Natural killer cell (primary cell): Measurements from ENCODE around the gene MXD1. TPM values are rescaled to one million over a fixed set of nuclear protein-coding genes. Genes with fewer than 3 reads are reported as not detected.

Experiments used
- ATAC-seq, 3 donors: fragments of 150-1000 bp in 2 of 3; fragments of 200-7000 bp in 1 of 3; cut with Tn5 transposase; 1 replicate in 1 of 3; 2 replicates in 2 of 3; pipeline ENCODE4 v1.10.0; 2021; ENCODE audit warnings: mild to moderate bottlenecking in 2 of 3, moderate library complexity in 2 of 3
- DNase-seq, 2 donors: peaks; one replicate each; pipeline versions ENCODE4 v3.0.0 to v3.0.0-alpha.2; 2013 to 2021; ENCODE audit warnings: mixed read lengths in 1 of 2
- H3K27ac ChIP-seq: one replicate; pipeline ENCODE4 v1.5.1; 2013; ENCODE audit warnings: mild to moderate bottlenecking, low read length
- H3K27me3 ChIP-seq: one replicate; pipeline ENCODE4 v1.6.1; 2013; ENCODE audit warnings: low read length; ENCODE audit not compliant: control insufficient read depth, insufficient read depth
- H3K36me3 ChIP-seq: one replicate; pipeline ENCODE4 v1.6.1; 2013; ENCODE audit warnings: low read length; ENCODE audit not compliant: control insufficient read depth, insufficient read depth
- H3K4me1 ChIP-seq: one replicate; pipeline ENCODE4 v1.6.1; 2013; ENCODE audit warnings: low read length; ENCODE audit not compliant: control insufficient read depth, insufficient read depth
- H3K4me3 ChIP-seq: one replicate; pipeline ENCODE4 v1.5.1; 2013; ENCODE audit warnings: low read length
- H3K9me3 ChIP-seq: one replicate; pipeline ENCODE4 v1.6.1; 2013; ENCODE audit warnings: low read length; ENCODE audit not compliant: control insufficient read depth, insufficient read depth
- H3K27ac Mint-ChIP-seq, 2 donors: one replicate each; pipeline ENCODE4 v1.8.0; 2022; ENCODE audit warnings: mild to moderate bottlenecking in 2 of 2, mixed read lengths in 2 of 2, moderate library complexity in 1 of 2
- H3K27me3 Mint-ChIP-seq, 2 donors: one replicate each; pipeline ENCODE4 v1.8.0; 2022; ENCODE audit warnings: low read depth in 2 of 2, mixed read lengths in 2 of 2
- H3K36me3 Mint-ChIP-seq: one replicate; pipeline ENCODE4 v1.8.0; 2022; ENCODE audit warnings: mixed read lengths
- H3K4me1 Mint-ChIP-seq, 2 donors: one replicate each; pipeline ENCODE4 v1.8.0; 2022; ENCODE audit warnings: mixed read lengths in 2 of 2
- H3K4me3 Mint-ChIP-seq: one replicate; pipeline ENCODE4 v1.8.0; 2022; ENCODE audit warnings: mild to moderate bottlenecking, moderate library complexity, mixed read lengths
- H3K9me3 Mint-ChIP-seq, 2 donors: one replicate each; pipeline ENCODE4 v1.8.0; 2022; ENCODE audit warnings: mixed read lengths in 2 of 2
- WGBS: methylation state at CpG from one replicate; pipeline ENCODE4 v1.1.7; 2013; ENCODE audit warnings: missing lambda C conversion rate; ENCODE audit not compliant: insufficient coverage; 5-methylcytosine and 5-hydroxymethylcytosine counted together
- intact Hi-C: fragments of 100-400 bp; cut with micrococcal nuclease; formaldehyde crosslinking; loops from one replicate; pipeline ENCODE4 v1.14.2; 2022
- total RNA-seq, 4 donors: library from RNA; stranded (reverse); fragments of 120-200 nt in 1 of 4; gene quantifications; one replicate each; pipeline versions ENCODE4 v1.2.3 to v1.2.4, GENCODE V29; 2013 to 2022
- TF ChIP-seq, protein P1 (sequence below): fragments of 200-600 bp; IDR thresholded peaks from one replicate; pipeline ENCODE4 v1.8.0; 2022; ENCODE audit warnings: antibody characterized with exemption

The MXD1 gene
- total RNA-seq, 3 donors from 2014 or later (not counting 1 experiment from before 2014, with no cell fraction given), result 63.0 to 165 (median 112) TPM

DNA sequence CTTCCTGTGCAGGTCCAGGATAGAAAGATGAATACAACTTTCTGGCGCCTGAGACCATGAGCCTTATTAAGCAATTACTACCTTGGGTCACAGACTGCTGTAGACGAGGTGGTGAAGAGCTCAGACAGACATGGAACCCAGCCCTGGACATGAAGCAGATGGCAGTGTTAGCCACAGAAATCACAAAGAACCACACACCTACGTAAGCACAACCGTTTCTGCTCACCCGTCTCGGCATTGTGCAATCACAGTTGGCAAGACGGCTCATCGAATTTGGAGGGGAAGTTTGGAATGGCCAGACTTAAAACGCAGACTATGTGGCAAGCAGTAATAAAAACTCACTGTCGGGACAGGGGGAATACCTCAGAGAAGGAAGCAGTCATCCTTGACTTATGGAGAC lies 70.8 kb downstream of the MXD1 start:
- peak; percentile 90 to 94 (median 91) for ATAC-seq
- peaks cover 12% of the 10 kb centered on the region for H3K4me1 ChIP-seq
- no peaks in the 10 kb centered on the region for H3K9me3 Mint-ChIP-seq
- no peaks in the 10 kb centered on the region for H3K27me3 Mint-ChIP-seq
- H3K9me3 ChIP-seq, result no peaks in the 10 kb centered on the region
- intact Hi-C loops, result no loop called here
- no peaks in the 10 kb centered on the region for H3K36me3 ChIP-seq
- H3K27ac ChIP-seq, result no peak overlapping the region
- no peak overlapping the region for H3K4me3 Mint-ChIP-seq
- 77% methylated on average over 10 of the region's 10 CpGs for WGBS
- no peaks in the 10 kb centered on the region for H3K27me3 ChIP-seq
- no peaks in the 10 kb centered on the region for H3K36me3 Mint-ChIP-seq
- no peak overlapping the region for H3K4me3 ChIP-seq
- peak overlapping the region; percentile 71 to 82 for H3K27ac Mint-ChIP-seq
- peak; percentile 24 to 30 for DNase-seq
- peaks cover 13 to 18% of the 10 kb centered on the region in 2 donors for H3K4me1 Mint-ChIP-seq
- TF ChIP-seq, protein P1, sequence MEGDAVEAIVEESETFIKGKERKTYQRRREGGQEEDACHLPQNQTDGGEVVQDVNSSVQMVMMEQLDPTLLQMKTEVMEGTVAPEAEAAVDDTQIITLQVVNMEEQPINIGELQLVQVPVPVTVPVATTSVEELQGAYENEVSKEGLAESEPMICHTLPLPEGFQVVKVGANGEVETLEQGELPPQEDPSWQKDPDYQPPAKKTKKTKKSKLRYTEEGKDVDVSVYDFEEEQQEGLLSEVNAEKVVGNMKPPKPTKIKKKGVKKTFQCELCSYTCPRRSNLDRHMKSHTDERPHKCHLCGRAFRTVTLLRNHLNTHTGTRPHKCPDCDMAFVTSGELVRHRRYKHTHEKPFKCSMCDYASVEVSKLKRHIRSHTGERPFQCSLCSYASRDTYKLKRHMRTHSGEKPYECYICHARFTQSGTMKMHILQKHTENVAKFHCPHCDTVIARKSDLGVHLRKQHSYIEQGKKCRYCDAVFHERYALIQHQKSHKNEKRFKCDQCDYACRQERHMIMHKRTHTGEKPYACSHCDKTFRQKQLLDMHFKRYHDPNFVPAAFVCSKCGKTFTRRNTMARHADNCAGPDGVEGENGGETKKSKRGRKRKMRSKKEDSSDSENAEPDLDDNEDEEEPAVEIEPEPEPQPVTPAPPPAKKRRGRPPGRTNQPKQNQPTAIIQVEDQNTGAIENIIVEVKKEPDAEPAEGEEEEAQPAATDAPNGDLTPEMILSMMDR, result no peak

GRCh38 chr2:69986691-69987090 lies 71.8 kb downstream of the MXD1 start:
- Histone ChIP-seq H3K4me1 (peaks cover 12% of the 10 kb centered on the region), H3K27ac (no peak overlapping the region), H3K27me3 (no peaks in the 10 kb centered on the region), H3K36me3 (no peaks in the 10 kb centered on the region), H3K9me3 (no peaks in the 10 kb centered on the region), H3K4me3 (no peak overlapping the region)
- Mint-ChIP-seq H3K27me3 (no peaks in the 10 kb centered on the region), H3K4me3 (no peak overlapping the region), H3K4me1 (peaks cover 13 to 18% of the 10 kb centered on the region in 2 donors), H3K36me3 (no peaks in the 10 kb centered on the region), H3K27ac (peak overlapping the region in 1 of 2 donors; percentile 82), H3K9me3 (no peaks in the 10 kb centered on the region)
- intact Hi-C loops, result no loop called here
- TF ChIP-seq, protein P1, result no peak
- 96% methylated on average over 2 of the region's 4 CpGs for WGBS
- no peak for ATAC-seq
- no peak for DNase-seq

DNA sequence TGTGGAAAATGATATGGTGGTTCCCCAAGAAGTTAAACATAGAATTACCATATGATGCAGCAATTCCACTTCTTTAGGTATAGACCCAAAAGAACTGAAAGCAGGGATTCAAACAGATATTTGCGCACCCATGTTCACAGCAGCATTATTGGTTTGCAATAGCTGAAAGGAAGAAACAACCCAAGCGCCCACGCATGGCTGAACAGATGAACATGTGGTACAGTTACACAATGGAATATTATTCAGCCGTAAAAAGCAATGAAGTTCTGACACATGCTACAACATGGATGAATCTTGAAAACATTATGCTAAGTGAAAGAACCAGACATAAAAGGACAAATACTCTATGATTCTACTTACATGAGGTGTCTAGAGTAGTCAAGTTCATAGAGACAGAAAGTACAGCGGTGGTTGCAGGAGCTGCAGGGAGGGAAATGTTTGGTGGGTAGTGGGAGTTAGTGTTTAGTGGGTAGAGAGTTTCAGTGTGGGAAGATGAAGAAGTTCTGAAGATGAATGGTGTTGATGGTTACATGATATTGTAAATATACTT lies 73.3 kb downstream of the MXD1 start:
- Mint-ChIP-seq H3K27ac (peak overlapping the region; percentile 7 to 8), H3K4me3 (no peak overlapping the region), H3K36me3 (no peaks in the 10 kb centered on the region), H3K27me3 (no peaks in the 10 kb centered on the region), H3K4me1 (peaks cover 13 to 18% of the 10 kb centered on the region in 2 donors), H3K9me3 (no peaks in the 10 kb centered on the region)
- Histone ChIP-seq H3K4me1 (peaks cover 12% of the 10 kb centered on the region), H3K27ac (no peak overlapping the region), H3K9me3 (no peaks in the 10 kb centered on the region), H3K4me3 (no peak overlapping the region), H3K27me3 (no peaks in the 10 kb centered on the region), H3K36me3 (peaks cover 2% of the 10 kb centered on the region)
- ATAC-seq (no peak), DNase-seq (no peak)
- TF ChIP-seq, protein P1, result no peak
- intact Hi-C loops, result no loop called here
- WGBS, result 89% methylated on average over 5 of the region's 5 CpGs

DNA sequence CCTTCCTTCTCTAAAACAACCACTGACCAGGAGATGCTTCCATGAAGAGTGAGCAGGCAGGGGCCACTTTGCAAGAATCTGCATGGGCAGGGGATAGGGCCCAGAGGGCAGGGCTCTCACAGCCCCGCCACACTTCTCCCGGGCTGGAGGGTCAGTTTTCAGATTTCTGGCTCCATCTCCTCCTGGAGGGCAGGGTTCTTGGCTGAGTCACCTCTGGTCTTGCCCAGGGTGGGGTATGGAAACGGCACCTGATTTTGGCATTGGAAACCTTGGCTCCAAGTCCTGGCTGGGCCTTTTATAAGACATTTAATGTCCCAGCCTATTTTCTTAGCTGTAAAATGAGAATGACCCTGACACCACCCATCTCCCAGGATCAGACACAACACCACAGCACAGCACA lies 74.1 kb downstream of the MXD1 start:
- peaks cover 13 to 22% of the 10 kb centered on the region in 2 donors for H3K4me1 Mint-ChIP-seq
- H3K4me3 Mint-ChIP-seq, result no peak overlapping the region
- Histone ChIP-seq H3K4me3 (no peak overlapping the region), H3K27ac (no peak overlapping the region), H3K36me3 (peaks cover 10% of the 10 kb centered on the region), H3K27me3 (no peaks in the 10 kb centered on the region), H3K4me1 (peaks cover 12% of the 10 kb centered on the region), H3K9me3 (no peaks in the 10 kb centered on the region)
- peaks cover 6% of the 10 kb centered on the region for H3K36me3 Mint-ChIP-seq
- no peak for DNase-seq
- no peaks in the 10 kb centered on the region for H3K9me3 Mint-ChIP-seq
- intact Hi-C loops, result no loop called here
- TF ChIP-seq, protein P1, result no peak
- H3K27me3 Mint-ChIP-seq, result no peaks in the 10 kb centered on the region
- ATAC-seq, result no peak
- no peak overlapping the region for H3K27ac Mint-ChIP-seq
- WGBS, result 88% methylated on average over 3 of the region's 3 CpGs
